Measurements from ENCODE around the gene C16orf54.
"Not testable (repeated sequence)": the region's sequence is repeated elsewhere in the genome, so short reads cannot be mapped to it uniquely, and the experiment has no call there.

The C16orf54 gene

GRCh38 chr16:29767062-29767461 lies 21.3 kb upstream of the C16orf54 start:
- no peak for FAIRE-seq

DNA sequence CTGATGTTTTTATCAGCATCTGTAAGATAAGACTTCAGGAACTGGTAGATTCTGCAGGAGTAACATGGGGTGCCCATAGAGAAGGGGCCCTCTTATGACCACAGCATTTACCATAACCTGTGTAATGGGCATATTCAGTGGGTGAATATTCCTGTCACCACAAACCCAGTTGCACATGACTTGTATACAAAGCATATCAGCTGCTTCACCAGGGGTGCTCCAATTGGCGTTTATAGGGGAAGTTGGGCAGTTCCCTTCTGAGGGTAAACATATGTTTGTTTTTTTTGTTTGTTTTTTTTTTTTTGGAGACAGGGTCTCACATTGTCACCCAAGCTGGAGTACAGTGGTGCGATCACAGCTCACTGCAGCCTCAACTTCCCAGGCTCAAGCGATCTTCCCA lies 20.8 kb upstream of the C16orf54 start:
- DNase-seq (ENCODE audit: insufficient read length, low spot score), result no peak
- no peak for FAIRE-seq
- TF ChIP-seq PAX5 (IDR thresholded peaks at IDR 0.05; ENCODE audit: insufficient read depth, low read length, severe bottlenecking), result no peak
- no peak for TF ChIP-seq POLR2AphosphoS5 (IDR thresholded peaks at IDR 0.05; ENCODE audit: low read depth, low read length)
- no peak for TF ChIP-seq POLR2A (IDR thresholded peaks at IDR 0.05; ENCODE audit: low read depth, low read length)
- TF ChIP-seq SPI1 (IDR thresholded peaks at IDR 0.05; ENCODE audit: low read depth, low read length), result no peak
- TF ChIP-seq TAF1 (IDR thresholded peaks at IDR 0.05; ENCODE audit: low read depth, low read length), result no peak
- no peak for TF ChIP-seq POU2F2 (IDR thresholded peaks at IDR 0.05; ENCODE audit: low read depth, low read length)

More at GRCh38 chr16:29767062-29767461, 21.3 kb upstream of the C16orf54 start:
- DNase-seq (ENCODE audit: insufficient read length, low spot score), result no peak
- no peak for TF ChIP-seq POLR2AphosphoS5 (IDR thresholded peaks at IDR 0.05; ENCODE audit: low read depth, low read length)
- no peak for TF ChIP-seq PAX5 (IDR thresholded peaks at IDR 0.05; ENCODE audit: insufficient read depth, low read length, severe bottlenecking)
- TF ChIP-seq POLR2A (IDR thresholded peaks at IDR 0.05; ENCODE audit: low read depth, low read length), result no peak
- no peak for TF ChIP-seq TAF1 (IDR thresholded peaks at IDR 0.05; ENCODE audit: low read depth, low read length)
- TF ChIP-seq SPI1 (IDR thresholded peaks at IDR 0.05; ENCODE audit: low read depth, low read length), result no peak

- DNase-seq (ENCODE audit: insufficient read length, low spot score) (no peak), FAIRE-seq (no peak)
- TF ChIP-seq PAX5 (IDR thresholded peaks at IDR 0.05; ENCODE audit: insufficient read depth, low read length, severe bottlenecking) (no peak), POLR2AphosphoS5 (IDR thresholded peaks at IDR 0.05; ENCODE audit: low read depth, low read length) (no peak), POU2F2 (IDR thresholded peaks at IDR 0.05; ENCODE audit: low read depth, low read length) (no peak), SPI1 (IDR thresholded peaks at IDR 0.05; ENCODE audit: low read depth, low read length) (no peak), TAF1 (IDR thresholded peaks at IDR 0.05; ENCODE audit: low read depth, low read length) (no peak), POLR2A (IDR thresholded peaks at IDR 0.05; ENCODE audit: low read depth, low read length) (no peak)
Observed at GRCh38 chr16:29765167-29766032, 19.6 kb upstream of the C16orf54 start.

- no peak for TF ChIP-seq TAF1 (IDR thresholded peaks at IDR 0.05; ENCODE audit: low read depth, low read length)
- TF ChIP-seq POLR2AphosphoS5 (IDR thresholded peaks at IDR 0.05; ENCODE audit: low read depth, low read length), result no peak
- TF ChIP-seq POLR2A (IDR thresholded peaks at IDR 0.05; ENCODE audit: low read depth, low read length), result no peak
- no peak for TF ChIP-seq PAX5 (IDR thresholded peaks at IDR 0.05; ENCODE audit: insufficient read depth, low read length, severe bottlenecking)
- DNase-seq (ENCODE audit: insufficient read length, low spot score) (no peak), FAIRE-seq (no peak)
Observed at GRCh38 chr16:29763326-29763725, 17.5 kb upstream of the C16orf54 start.

DNA sequence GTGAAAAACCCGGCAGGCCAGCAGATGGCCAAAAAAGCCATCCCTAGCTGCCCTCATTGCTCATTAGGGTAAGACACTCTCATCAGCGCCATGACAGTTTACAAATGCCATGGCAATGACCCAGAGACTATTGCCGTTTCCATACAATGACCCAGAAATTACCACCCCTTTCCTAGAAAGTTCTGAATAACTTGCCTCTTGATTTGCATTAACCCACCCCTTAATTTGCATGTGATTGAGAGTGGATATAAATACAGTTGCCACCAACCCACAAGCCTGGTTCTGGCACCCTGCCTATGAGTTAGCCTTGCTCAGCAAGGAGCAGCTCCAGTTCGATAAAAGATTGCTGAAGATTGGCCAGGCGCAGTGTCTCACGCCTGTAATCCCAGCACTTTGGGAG lies 16.1 kb upstream of the C16orf54 start:
- TF ChIP-seq POLR2A (IDR thresholded peaks at IDR 0.05; ENCODE audit: low read depth, low read length), result no peak
- TF ChIP-seq SPI1 (IDR thresholded peaks at IDR 0.05; ENCODE audit: low read depth, low read length), result no peak
- no peak for TF ChIP-seq POLR2AphosphoS5 (IDR thresholded peaks at IDR 0.05; ENCODE audit: low read depth, low read length)
- no peak for TF ChIP-seq PAX5 (IDR thresholded peaks at IDR 0.05; ENCODE audit: insufficient read depth, low read length, severe bottlenecking)
- TF ChIP-seq TAF1 (IDR thresholded peaks at IDR 0.05; ENCODE audit: low read depth, low read length), result no peak
- TF ChIP-seq POU2F2 (IDR thresholded peaks at IDR 0.05; ENCODE audit: low read depth, low read length), result no peak
- no peak for DNase-seq (ENCODE audit: insufficient read length, low spot score)
- FAIRE-seq, result no peak

DNA sequence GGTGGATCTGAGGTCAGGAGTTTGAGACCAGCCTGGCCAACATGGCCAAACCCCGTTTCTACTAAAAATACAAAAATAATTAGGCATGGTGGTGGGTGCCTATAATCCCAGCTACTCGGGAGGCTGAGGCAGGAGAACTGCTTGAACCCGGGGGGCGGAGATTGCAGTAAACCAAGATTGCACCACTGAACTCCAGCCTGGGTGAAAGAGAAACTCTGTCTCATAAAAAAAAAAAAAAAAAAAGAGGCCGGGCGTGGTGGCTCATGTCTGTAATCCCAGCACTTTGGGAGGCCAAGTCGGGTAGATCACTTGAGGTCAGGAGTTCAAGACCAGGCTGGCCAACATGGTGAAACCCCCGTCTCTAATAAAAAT lies 15.5 kb upstream of the C16orf54 start:
- not testable (repeated sequence) for FAIRE-seq; DNase-seq (ENCODE audit: insufficient read length, low spot score)

DNA sequence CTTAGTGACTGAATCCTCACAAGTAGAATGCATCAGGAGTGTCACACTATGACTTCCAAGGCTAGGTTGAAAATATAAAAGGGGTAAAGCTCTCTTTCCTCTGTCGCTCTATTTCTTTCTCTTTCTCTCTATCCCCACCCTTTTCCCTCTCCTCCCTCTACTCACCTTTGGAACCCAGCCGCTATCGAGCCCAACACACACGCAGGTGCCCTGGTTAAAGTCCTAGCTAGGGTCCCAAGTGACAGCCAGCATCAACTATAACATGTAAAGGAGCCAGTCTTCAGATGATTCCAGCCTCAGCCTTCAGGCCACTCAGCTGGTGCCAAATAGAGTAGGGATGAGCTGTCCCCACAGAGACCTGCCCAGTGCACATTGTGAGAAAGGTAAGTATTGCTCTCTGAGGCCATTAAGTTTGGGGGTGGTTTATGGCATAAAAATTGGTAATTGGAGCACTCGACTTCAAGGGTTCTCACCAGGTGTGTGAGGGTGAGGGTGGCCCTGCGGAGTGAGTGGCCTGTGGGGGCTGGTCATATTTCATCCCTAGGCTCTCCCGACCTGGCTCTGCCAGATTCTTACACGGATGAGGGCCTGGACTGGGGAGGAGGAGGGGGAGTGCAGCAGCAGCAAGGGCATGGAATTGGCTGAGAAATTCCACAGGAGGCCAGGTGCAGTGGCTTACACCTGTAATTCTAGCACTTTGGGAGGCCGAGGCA lies 14.9 kb upstream of the C16orf54 start:
- TF ChIP-seq PAX5 (IDR thresholded peaks at IDR 0.05; ENCODE audit: insufficient read depth, low read length, severe bottlenecking), result no peak
- TF ChIP-seq POLR2AphosphoS5 (IDR thresholded peaks at IDR 0.05; ENCODE audit: low read depth, low read length), result no peak
- TF ChIP-seq TAF1 (IDR thresholded peaks at IDR 0.05; ENCODE audit: low read depth, low read length), result no peak
- no peak for TF ChIP-seq POU2F2 (IDR thresholded peaks at IDR 0.05; ENCODE audit: low read depth, low read length)
- no peak for TF ChIP-seq POLR2A (IDR thresholded peaks at IDR 0.05; ENCODE audit: low read depth, low read length)
- no peak for DNase-seq (ENCODE audit: insufficient read length, low spot score)
- FAIRE-seq, result no peak

- DNase-seq (ENCODE audit: insufficient read length, low spot score), result no peak
- TF ChIP-seq POLR2A (IDR thresholded peaks at IDR 0.05; ENCODE audit: low read depth, low read length) (no peak), PAX5 (IDR thresholded peaks at IDR 0.05; ENCODE audit: insufficient read depth, low read length, severe bottlenecking) (no peak), SPI1 (IDR thresholded peaks at IDR 0.05; ENCODE audit: low read depth, low read length) (no peak), POLR2AphosphoS5 (IDR thresholded peaks at IDR 0.05; ENCODE audit: low read depth, low read length) (no peak), POU2F2 (IDR thresholded peaks at IDR 0.05; ENCODE audit: low read depth, low read length) (no peak), TAF1 (IDR thresholded peaks at IDR 0.05; ENCODE audit: low read depth, low read length) (no peak)
- no peak for FAIRE-seq
Observed at GRCh38 chr16:29757950-29758466, 12.2 kb upstream of the C16orf54 start.

- FAIRE-seq; DNase-seq (ENCODE audit: insufficient read length, low spot score): not testable (repeated sequence)
Observed at GRCh38 chr16:29757086-29757485, 11.3 kb upstream of the C16orf54 start.

DNA sequence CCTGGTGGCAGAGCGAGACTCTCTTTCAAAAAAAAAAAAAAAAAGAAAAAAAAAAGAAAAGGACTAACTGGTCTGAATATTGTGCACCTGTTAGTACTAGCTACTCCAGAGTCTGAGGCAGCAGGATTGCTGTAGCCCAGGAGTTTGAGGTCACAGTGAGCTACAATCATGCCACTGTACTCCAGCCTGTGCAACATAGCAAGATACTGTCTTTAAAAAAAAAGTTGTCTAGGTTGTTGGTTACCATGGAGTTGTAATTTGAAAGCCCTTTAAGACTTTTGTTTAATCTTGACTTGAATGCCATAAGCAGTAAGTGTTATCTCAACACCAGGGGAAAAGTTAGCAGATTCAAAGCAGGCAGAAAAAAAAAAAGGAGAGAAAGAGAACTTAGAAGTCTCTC lies 10.9 kb upstream of the C16orf54 start:
- DNase-seq (ENCODE audit: insufficient read length, low spot score), result no peak
- FAIRE-seq, result no peak
- TF ChIP-seq POLR2A (IDR thresholded peaks at IDR 0.05; ENCODE audit: low read depth, low read length) (no peak), POLR2AphosphoS5 (IDR thresholded peaks at IDR 0.05; ENCODE audit: low read depth, low read length) (no peak), POU2F2 (IDR thresholded peaks at IDR 0.05; ENCODE audit: low read depth, low read length) (no peak), PAX5 (IDR thresholded peaks at IDR 0.05; ENCODE audit: insufficient read depth, low read length, severe bottlenecking) (no peak), SPI1 (IDR thresholded peaks at IDR 0.05; ENCODE audit: low read depth, low read length) (no peak)

Data from GM12891 (cell line).